Mesenchymal stem cell (in vitro differentiated cells and primary cell): ENCODE data around the gene WDR18.
A peak's percentile ranks its signal among the peaks of the same experiment; 100 is the strongest.

Experiments used
- DNase-seq: peaks from one replicate; pipeline ENCODE4 v3.0.0-alpha.2; 2013
- H2AFZ ChIP-seq: one replicate; pipeline ENCODE4 v1.6.1; 2013; ENCODE audit warnings: low read depth, mild to moderate bottlenecking, control low read depth, inconsistent platforms, low read length, moderate library complexity
- H2AK5ac ChIP-seq: 2 replicates; pipeline ENCODE4 v1.6.1; 2013; ENCODE audit warnings: low read length, moderate library complexity, mild to moderate bottlenecking, inconsistent platforms; ENCODE audit not compliant: severe bottlenecking
- H2BK120ac ChIP-seq: one replicate; pipeline ENCODE4 v1.6.1; 2013; ENCODE audit warnings: low read depth, mild to moderate bottlenecking, inconsistent platforms, low read length, moderate library complexity
- H2BK12ac ChIP-seq, 2 experiments: one replicate each; pipeline ENCODE4 v1.6.1; 2013; ENCODE audit warnings: inconsistent platforms in 2 of 2, low read length in 2 of 2, mild to moderate bottlenecking in 2 of 2, moderate library complexity in 2 of 2, control low read depth in 1 of 2
- H2BK15ac ChIP-seq: one replicate; pipeline ENCODE4 v1.6.1; 2013; ENCODE audit warnings: mild to moderate bottlenecking, low read depth, inconsistent platforms; ENCODE audit not compliant: poor library complexity, severe bottlenecking
- H2BK5ac ChIP-seq: 2 replicates; pipeline ENCODE4 v1.6.1; 2013; ENCODE audit warnings: low read depth, mild to moderate bottlenecking, low read length, control low read depth, inconsistent platforms; ENCODE audit not compliant: poor library complexity, severe bottlenecking
- H3K14ac ChIP-seq, 2 experiments: one replicate each; pipeline ENCODE4 v1.6.1; 2013; ENCODE audit warnings: inconsistent platforms in 2 of 2, low read length in 2 of 2, control low read depth in 1 of 2, mild to moderate bottlenecking in 1 of 2, moderate library complexity in 1 of 2
- H3K18ac ChIP-seq, 2 experiments: one replicate each; pipeline ENCODE4 v1.6.1; 2013; ENCODE audit warnings: inconsistent platforms in 2 of 2, low read length in 2 of 2, control low read depth in 1 of 2, low read depth in 1 of 2, mild to moderate bottlenecking in 1 of 2
- H3K23ac ChIP-seq, 2 experiments: one replicate each; pipeline ENCODE4 v1.6.1; 2013; ENCODE audit warnings: inconsistent platforms in 2 of 2, low read length in 2 of 2, mild to moderate bottlenecking in 2 of 2, moderate library complexity in 2 of 2, control low read depth in 1 of 2
- H3K27ac ChIP-seq: 2 replicates; pipeline ENCODE4 v1.5.1; 2013; ENCODE audit warnings: mild to moderate bottlenecking, moderate library complexity, low read length, control low read depth, inconsistent platforms; ENCODE audit not compliant: poor library complexity, severe bottlenecking
- H3K27me3 ChIP-seq, 2 experiments: 2 replicates each; pipeline versions ENCODE4 v1.6.1 to v1.7.0; 2013; ENCODE audit warnings: low read length in 2 of 2, mild to moderate bottlenecking in 2 of 2, moderate library complexity in 2 of 2, control low read depth in 1 of 2, inconsistent platforms in 1 of 2; ENCODE audit not compliant: control insufficient read depth in 1 of 2, insufficient read depth in 1 of 2
- H3K36me3 ChIP-seq, 2 experiments: 2 replicates each; pipeline versions ENCODE4 v1.6.1 to v1.7.0; 2013; ENCODE audit warnings: low read length in 2 of 2, control low read depth in 1 of 2, inconsistent platforms in 1 of 2, low read depth in 1 of 2, mild to moderate bottlenecking in 1 of 2; ENCODE audit not compliant: insufficient read depth in 2 of 2, control insufficient read depth in 1 of 2
- H3K4ac ChIP-seq, 2 experiments: one replicate each; pipeline ENCODE4 v1.6.1; 2013; ENCODE audit warnings: inconsistent platforms in 2 of 2, low read length in 2 of 2, mild to moderate bottlenecking in 2 of 2, moderate library complexity in 2 of 2, control low read depth in 1 of 2, low read depth in 1 of 2
- H3K4me1 ChIP-seq: 2 replicates; pipeline ENCODE4 v1.6.1; 2013; ENCODE audit warnings: low read depth, low read length, control low read depth; ENCODE audit not compliant: control insufficient read depth, insufficient read depth
- H3K4me2 ChIP-seq: 2 replicates; pipeline ENCODE4 v1.6.1; 2013; ENCODE audit warnings: low read length, mild to moderate bottlenecking, inconsistent platforms; ENCODE audit not compliant: poor library complexity, severe bottlenecking
- H3K4me3 ChIP-seq, 2 experiments: 2 replicates each; pipeline versions ENCODE4 v1.5.1 to v1.7.0; 2013; ENCODE audit warnings: low read length in 2 of 2, mild to moderate bottlenecking in 2 of 2, control low read depth in 1 of 2, low read depth in 1 of 2; ENCODE audit not compliant: insufficient read depth in 1 of 2
- H3K79me1 ChIP-seq: replicated peaks from 2 replicates; pipeline ENCODE4 v1.6.1; 2013; ENCODE audit warnings: mild to moderate bottlenecking, control low read depth, low read length, inconsistent platforms; ENCODE audit not compliant: poor library complexity, severe bottlenecking
- H3K9ac ChIP-seq: 2 replicates; pipeline ENCODE4 v1.7.0; 2013; ENCODE audit warnings: mild to moderate bottlenecking, low read length, moderate library complexity
- H3K9me3 ChIP-seq: 2 replicates; pipeline ENCODE4 v1.7.0; 2013; ENCODE audit warnings: mild to moderate bottlenecking, low read length; ENCODE audit not compliant: control insufficient read depth
- H4K8ac ChIP-seq: one replicate; pipeline ENCODE4 v1.6.1; 2013; ENCODE audit warnings: inconsistent platforms, mild to moderate bottlenecking, low read length, moderate library complexity
- H4K91ac ChIP-seq: one replicate; pipeline ENCODE4 v1.6.1; 2013; ENCODE audit warnings: mild to moderate bottlenecking, low read length, inconsistent platforms
- WGBS: methylation state at CpG from one replicate; pipeline ENCODE4 v1.1.7; 2013; ENCODE audit warnings: mixed read lengths; 5-methylcytosine and 5-hydroxymethylcytosine counted together

WDR18 gene

GRCh38 chr19:1017115-1017905, 33.2 kb downstream of the WDR18 start:
- Histone ChIP-seq H3K27me3 (no peaks in the 10 kb centered on the region), H3K18ac (peak overlapping the region in 1 of 2 experiments; percentile 42), H3K23ac (peak overlapping the region in 1 of 2 experiments; percentile 29), H4K91ac (peak overlapping the region; percentile 36), H2BK15ac (peak overlapping the region; percentile 48), H3K9ac (peak overlapping the region; percentile 30), H3K79me1 (peaks cover 10% of the 10 kb centered on the region), H3K4me3 (peak overlapping the region in 1 of 2 experiments; percentile 33), H2BK12ac (peak overlapping the region; percentile 1 to 48), H2AFZ (no peak overlapping the region), H3K9me3 (no peaks in the 10 kb centered on the region), H3K36me3 (peaks cover 14 to 58% of the 10 kb centered on the region in 2 experiments), H3K4me2 (peak overlapping the region; percentile 2), H3K27ac (peak overlapping the region; percentile 33), H3K4ac (no peak overlapping the region), H2BK5ac (no peak overlapping the region), H3K4me1 (peaks cover 53% of the 10 kb centered on the region), H3K14ac (peak overlapping the region in 1 of 2 experiments; percentile 22), H2BK120ac (no peak overlapping the region), H2AK5ac (peak overlapping the region; percentile 46), H4K8ac (peak overlapping the region; percentile 74)
- 70% methylated on average over 24 of the region's 24 CpGs for WGBS
- DNase-seq = no peak

- Histone ChIP-seq H4K8ac (peak overlapping the region; percentile 74), H2BK15ac (peak overlapping the region; percentile 48), H3K79me1 (peaks cover 7% of the 10 kb centered on the region), H3K4me1 (peaks cover 53% of the 10 kb centered on the region), H3K18ac (no peak overlapping the region), H3K36me3 (peaks cover 12 to 52% of the 10 kb centered on the region in 2 experiments), H4K91ac (peak overlapping the region; percentile 36), H3K4ac (peak overlapping the region in 1 of 2 experiments; percentile 13), H2BK12ac (peak overlapping the region; percentile 2 to 31), H3K14ac (no peak overlapping the region), H2AK5ac (peak overlapping the region; percentile 46), H2BK5ac (no peak overlapping the region), H3K9me3 (no peaks in the 10 kb centered on the region), H3K4me2 (no peak overlapping the region), H3K23ac (peak overlapping the region; percentile 29 to 37), H2BK120ac (no peak overlapping the region), H2AFZ (no peak overlapping the region), H3K27me3 (no peaks in the 10 kb centered on the region), H3K4me3 (no peak overlapping the region), H3K9ac (peak overlapping the region; percentile 90), H3K27ac (no peak overlapping the region)
- WGBS = 90% methylated on average over 9 of the region's 9 CpGs
- no peak for DNase-seq
These were observed 33.8 kb downstream of the WDR18 start for GRCh38 chr19:1017906-1018305.

- Histone ChIP-seq H3K14ac (no peak overlapping the region), H2BK15ac (no peak overlapping the region), H3K27ac (no peak overlapping the region), H3K27me3 (no peaks in the 10 kb centered on the region), H3K4me3 (peak overlapping the region in 1 of 2 experiments; percentile 96), H3K9me3 (no peaks in the 10 kb centered on the region), H2BK12ac (no peak overlapping the region), H3K4me2 (no peak overlapping the region), H3K9ac (peak overlapping the region; percentile 90), H3K36me3 (peaks cover 7 to 47% of the 10 kb centered on the region in 2 experiments), H3K4me1 (peaks cover 53% of the 10 kb centered on the region), H3K18ac (no peak overlapping the region), H3K79me1 (peaks cover 4% of the 10 kb centered on the region), H2BK120ac (no peak overlapping the region), H2BK5ac (no peak overlapping the region), H2AFZ (no peak overlapping the region), H2AK5ac (no peak overlapping the region), H4K8ac (no peak overlapping the region), H3K4ac (no peak overlapping the region), H4K91ac (no peak overlapping the region), H3K23ac (no peak overlapping the region)
- no peak for DNase-seq
- WGBS = 95% methylated on average over 5 of the region's 5 CpGs
These were observed 34.2 kb downstream of the WDR18 start for GRCh38 chr19:1018393-1018792.

GRCh38 chr19:1018932-1019615, 34.9 kb downstream of the WDR18 start:
- Histone ChIP-seq H3K9ac (peak overlapping the region; percentile 90), H3K9me3 (no peaks in the 10 kb centered on the region), H3K79me1 (no peaks in the 10 kb centered on the region), H3K14ac (no peak overlapping the region), H2BK12ac (no peak overlapping the region), H3K36me3 (peaks cover under 1 to 40% of the 10 kb centered on the region in 2 experiments), H3K4me2 (peak overlapping the region; percentile 96), H2BK120ac (no peak overlapping the region), H4K8ac (no peak overlapping the region), H2AK5ac (no peak overlapping the region), H3K27ac (no peak overlapping the region), H4K91ac (no peak overlapping the region), H3K4ac (no peak overlapping the region), H3K27me3 (no peaks in the 10 kb centered on the region), H2AFZ (no peak overlapping the region), H2BK15ac (no peak overlapping the region), H3K4me3 (peak overlapping the region in 1 of 2 experiments; percentile 96), H2BK5ac (no peak overlapping the region), H3K4me1 (peaks cover 53% of the 10 kb centered on the region), H3K18ac (no peak overlapping the region), H3K23ac (peak overlapping the region in 1 of 2 experiments; percentile 1)
- DNase-seq = no peak
- WGBS = 89% methylated on average over 15 of the region's 17 CpGs
